ENCODE measurements around the gene CHTF18.
A peak's percentile ranks its signal among the peaks of the same experiment; 100 is the strongest.

CHTF18 gene

DNA sequence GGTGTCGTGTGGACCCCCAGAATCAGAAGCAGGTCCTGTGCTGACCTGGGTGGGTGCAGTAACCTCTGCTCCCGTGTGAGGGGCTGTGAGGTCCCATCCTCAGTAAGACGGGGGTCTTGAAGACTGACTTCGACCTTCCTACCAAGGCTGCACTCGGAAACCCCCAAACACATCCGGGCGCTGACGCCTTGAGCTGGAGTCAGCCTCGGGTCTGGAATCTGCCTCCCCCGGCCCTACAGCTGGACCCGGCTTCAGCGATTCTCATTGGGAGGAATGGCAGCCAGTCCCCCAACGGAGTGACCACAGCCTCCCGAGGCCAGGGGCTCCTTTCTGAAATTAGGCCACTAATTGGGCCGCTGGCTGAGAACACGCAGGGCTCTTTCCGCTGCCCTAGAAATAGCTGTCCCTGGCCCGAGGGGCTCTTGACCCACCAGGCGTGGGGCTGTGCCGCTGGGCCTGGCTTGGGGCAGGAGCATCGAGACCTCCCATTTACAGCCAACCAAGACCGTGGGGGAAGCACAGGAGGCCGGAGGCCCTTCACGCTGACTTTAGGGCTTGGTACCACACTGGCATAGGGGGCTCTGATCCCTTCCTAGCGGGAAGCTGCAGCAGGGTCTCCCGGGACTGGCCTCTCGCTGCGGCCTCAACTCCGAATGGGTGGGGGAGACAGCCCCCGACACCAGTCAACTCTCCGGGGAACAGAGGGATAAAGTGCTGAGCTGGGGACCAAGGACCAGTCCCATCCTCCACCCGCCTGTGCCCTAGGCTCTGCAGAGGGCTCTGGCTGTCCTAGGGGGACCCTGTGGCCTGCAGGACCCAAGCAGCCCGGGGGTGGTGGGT is 14.7 kb downstream of the CHTF18 start:
- DNase-seq (ENCODE audit: low read depth): no peak
- no peak overlapping the region for H3K4me3 ChIP-seq (ENCODE audit: low read depth, low read length)
- TF ChIP-seq CTCF (IDR thresholded peaks at IDR 0.05; ENCODE audit: insufficient read depth, low read depth, low read length, missing control alignments): no peak

DNA sequence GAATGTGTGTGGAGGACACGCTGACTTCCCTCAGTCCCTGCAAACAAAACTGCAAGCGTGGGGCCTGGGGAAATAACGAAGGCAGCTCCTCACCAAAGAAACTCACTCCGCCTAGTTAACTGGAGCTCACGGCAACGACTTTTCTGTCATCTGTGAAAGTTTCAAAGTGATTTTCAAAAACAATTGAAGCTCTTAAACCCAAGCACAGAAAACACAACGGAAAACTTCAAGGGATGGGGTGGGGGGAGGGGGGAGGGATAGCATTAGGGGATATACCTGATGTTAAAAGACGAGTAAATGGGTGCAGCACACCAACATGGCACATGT is 15.3 kb downstream of the CHTF18 start:
- no peak for DNase-seq (ENCODE audit: low read depth)
- H3K4me3 ChIP-seq (ENCODE audit: low read depth, low read length): no peak overlapping the region
- no peak for TF ChIP-seq CTCF (IDR thresholded peaks at IDR 0.05; ENCODE audit: insufficient read depth, low read depth, low read length, missing control alignments)

DNA sequence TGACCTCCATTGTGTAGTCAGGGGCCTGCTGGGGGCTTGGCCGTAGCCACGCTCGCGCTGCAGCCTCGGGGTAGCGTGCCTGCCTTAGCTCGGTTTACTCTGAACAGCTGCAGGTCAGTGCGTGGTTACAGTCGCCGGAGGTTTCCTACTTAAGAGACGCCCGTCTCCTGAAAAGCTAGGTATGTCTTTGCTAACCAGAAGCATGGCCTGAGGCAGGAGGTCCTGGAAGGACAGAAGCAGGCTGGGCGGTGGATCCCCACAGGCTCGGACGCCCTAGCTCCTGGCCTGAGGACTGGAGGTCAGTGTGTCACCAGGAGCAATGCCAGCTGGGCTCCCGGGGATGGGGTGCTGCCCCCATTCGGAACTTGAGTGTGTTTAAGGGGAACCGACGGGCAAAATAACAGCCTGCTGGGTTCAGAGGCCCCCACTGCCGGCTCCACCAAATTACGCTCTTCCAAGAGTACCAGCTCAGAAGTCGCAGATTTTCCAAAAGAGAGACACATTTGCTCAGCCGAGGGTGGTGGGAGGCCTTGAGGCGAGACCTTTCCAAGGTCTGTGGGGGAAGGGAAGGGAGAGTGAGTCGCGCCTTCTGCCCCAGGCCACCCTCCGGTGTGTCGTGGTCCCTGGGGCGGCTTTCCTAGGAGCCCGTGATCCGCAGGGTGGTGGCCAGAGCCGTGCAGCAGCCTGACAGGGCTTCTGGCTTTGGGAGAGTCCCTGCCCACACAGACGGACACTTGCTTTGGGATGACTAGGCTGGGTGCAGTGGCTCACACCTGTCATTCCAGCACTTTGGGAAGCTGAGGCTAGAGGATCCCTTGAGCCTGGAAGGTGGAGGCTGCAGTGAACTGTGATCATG is 16.0 kb downstream of the CHTF18 start:
- no peak for TF ChIP-seq CTCF (IDR thresholded peaks at IDR 0.05; ENCODE audit: insufficient read depth, low read depth, low read length, missing control alignments)
- no peak overlapping the region for H3K4me3 ChIP-seq (ENCODE audit: low read depth, low read length)
- DNase-seq (ENCODE audit: low read depth): no peak

DNA sequence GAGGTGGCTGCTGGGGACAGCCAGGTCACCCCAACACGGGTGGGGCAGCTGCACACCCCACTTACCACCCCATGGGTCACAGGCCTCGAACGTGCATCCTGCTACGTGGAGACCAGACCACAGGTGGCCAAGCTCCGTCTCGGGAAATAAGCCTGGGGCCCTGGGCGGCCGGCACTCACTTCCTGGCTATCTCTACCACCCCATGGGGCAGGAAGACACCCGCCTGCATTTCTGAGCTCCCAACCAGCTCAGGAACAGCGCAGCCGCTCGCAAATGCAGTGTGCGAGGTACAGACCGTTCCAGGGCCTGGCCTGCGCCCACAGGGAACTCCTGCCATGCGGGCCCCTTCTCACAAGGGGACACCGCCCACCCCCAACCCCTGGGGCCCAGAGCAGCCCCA is 17.1 kb downstream of the CHTF18 start:
- no peak for TF ChIP-seq CTCF (IDR thresholded peaks at IDR 0.05; ENCODE audit: insufficient read depth, low read depth, low read length, missing control alignments)
- peak; percentile 3 for DNase-seq (ENCODE audit: low read depth)
- no peak overlapping the region for H3K4me3 ChIP-seq (ENCODE audit: low read depth, low read length)

DNA sequence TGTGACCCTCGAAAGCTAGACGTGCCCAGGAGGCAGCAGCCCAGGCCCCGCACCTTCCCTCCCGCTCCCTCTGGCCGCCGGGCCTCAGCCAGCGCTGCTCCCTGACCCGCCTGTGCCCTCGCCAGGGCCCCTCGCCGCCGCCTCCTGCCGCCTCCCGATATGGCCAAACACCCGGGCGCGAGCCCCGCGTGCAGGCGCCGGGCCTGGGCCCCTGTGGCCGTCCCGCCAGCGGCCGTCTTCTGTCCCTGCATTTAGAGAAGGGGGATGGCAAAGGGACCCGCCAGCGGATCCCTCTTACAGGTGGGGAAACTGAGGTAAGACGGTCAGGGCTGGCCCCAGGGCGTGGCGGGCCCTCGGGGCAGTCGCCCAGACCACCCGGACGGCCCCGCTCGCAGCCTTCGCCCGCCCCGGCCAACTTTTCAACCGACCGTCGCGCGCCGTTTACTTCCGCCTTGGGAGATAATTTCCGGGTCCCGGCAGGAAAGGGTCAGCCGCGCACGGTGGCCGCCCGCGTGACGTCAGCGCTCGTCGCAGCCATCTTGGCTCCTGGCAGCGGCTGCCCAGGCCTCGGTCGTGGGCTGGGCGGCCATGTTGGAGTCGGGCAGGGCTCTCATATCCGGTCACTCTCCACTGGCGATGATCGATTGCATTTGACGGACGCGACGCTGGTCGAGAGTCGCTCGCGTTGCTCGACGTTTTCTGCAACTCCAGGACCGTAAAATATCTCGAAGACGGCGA is 19.1 kb downstream of the CHTF18 start:
- DNase-seq (ENCODE audit: low read depth): peak; percentile 96
- TF ChIP-seq CTCF (IDR thresholded peaks at IDR 0.05; ENCODE audit: insufficient read depth, low read depth, low read length, missing control alignments): no peak
- H3K4me3 ChIP-seq (ENCODE audit: low read depth, low read length): peak overlapping the region; percentile 72

- TF ChIP-seq CTCF (IDR thresholded peaks at IDR 0.05; ENCODE audit: insufficient read depth, low read depth, low read length, missing control alignments): no peak
- DNase-seq (ENCODE audit: low read depth): no peak
- H3K4me3 ChIP-seq (ENCODE audit: low read depth, low read length): peak overlapping the region; percentile 72
Observed at GRCh38 chr16:808085-808386, 19.6 kb downstream of the CHTF18 start.
